Measurements from ENCODE around the gene ZFHX2. TPM values are rescaled to one million over a fixed set of nuclear protein-coding genes. Genes with fewer than 3 reads are reported as not detected.

Gene ZFHX2
- total RNA-seq, 4 donors from 2014 or later: under 0.01 to 0.42 (median 0.20) TPM

DNA sequence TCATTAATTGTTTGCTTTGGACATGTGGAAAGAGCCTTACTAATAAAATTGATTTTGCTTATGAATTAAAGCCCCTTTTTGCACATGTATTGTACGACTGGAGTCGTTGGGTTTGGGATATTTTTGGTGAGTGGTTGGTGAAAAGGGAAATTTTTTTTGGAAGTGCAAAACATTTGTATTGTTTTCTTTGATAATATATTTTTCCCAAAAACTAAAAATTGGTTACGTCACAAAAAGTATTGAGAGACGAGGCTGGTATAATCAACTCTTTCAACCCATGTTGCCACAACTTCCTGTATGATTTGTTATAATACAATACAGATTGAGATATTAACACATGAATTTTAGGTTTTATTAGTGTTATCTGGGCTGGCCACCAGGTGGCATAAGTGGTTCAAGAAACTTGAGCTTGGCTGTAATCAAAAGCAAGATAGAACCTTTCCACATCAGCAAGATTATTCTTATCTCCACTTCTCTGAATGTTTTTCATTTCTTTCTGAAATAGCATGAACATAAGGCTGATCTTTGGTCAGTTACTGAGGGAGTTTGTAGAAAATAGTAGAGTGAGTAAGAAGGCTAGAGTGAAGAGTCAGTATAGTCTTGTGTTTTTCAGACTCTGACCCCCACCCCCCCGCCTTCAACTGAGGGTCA lies 73.3 kb downstream of the ZFHX2 start:
- DNase-seq: no peak
- Histone ChIP-seq H3K27me3 (no peaks in the 10 kb centered on the region), H3K4me1 (no peaks in the 10 kb centered on the region), H3K27ac (no peak overlapping the region), H3K9me3 (no peaks in the 10 kb centered on the region), H3K36me3 (peaks cover 15 to 95% (median 45%) of the 10 kb centered on the region in 3 donors), H3K4me3 (no peak overlapping the region)
- intact Hi-C loops (cut with DNase I): no loop called here
- no peak for TF ChIP-seq POLR2A (IDR thresholded peaks at IDR 0.05)
- TF ChIP-seq, protein P1, sequence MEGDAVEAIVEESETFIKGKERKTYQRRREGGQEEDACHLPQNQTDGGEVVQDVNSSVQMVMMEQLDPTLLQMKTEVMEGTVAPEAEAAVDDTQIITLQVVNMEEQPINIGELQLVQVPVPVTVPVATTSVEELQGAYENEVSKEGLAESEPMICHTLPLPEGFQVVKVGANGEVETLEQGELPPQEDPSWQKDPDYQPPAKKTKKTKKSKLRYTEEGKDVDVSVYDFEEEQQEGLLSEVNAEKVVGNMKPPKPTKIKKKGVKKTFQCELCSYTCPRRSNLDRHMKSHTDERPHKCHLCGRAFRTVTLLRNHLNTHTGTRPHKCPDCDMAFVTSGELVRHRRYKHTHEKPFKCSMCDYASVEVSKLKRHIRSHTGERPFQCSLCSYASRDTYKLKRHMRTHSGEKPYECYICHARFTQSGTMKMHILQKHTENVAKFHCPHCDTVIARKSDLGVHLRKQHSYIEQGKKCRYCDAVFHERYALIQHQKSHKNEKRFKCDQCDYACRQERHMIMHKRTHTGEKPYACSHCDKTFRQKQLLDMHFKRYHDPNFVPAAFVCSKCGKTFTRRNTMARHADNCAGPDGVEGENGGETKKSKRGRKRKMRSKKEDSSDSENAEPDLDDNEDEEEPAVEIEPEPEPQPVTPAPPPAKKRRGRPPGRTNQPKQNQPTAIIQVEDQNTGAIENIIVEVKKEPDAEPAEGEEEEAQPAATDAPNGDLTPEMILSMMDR (IDR thresholded peaks at IDR 0.05): peak; percentile 22 to 82 (median 69)
- 29 to 35% methylated on average over 5 of the region's 5 CpGs for WGBS, 2 donors

DNA sequence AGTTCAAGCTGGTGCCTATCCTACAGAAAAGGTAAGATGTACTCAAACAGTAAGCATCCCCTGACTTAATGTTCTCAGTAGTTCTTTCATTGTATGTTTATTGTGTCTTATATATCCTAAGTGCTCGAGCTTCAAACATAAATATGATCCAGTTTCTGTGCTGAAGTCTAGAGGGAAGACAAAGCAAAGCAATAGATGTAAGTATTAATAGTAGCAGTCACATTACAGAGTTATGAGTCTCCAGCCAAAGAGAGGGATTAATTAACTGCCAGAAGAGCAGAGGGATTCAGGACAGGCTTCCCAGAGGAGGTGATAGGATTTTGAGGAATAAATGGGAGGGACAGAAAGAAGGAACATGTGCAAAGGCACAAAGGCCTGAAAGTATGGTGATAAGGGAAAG lies 80.6 kb downstream of the ZFHX2 start:
- H3K9me3 ChIP-seq: no peaks in the 10 kb centered on the region
- peaks cover 0 to 14% (median 7%) of the 10 kb centered on the region in 3 donors for H3K4me1 ChIP-seq
- H3K4me3 ChIP-seq: no peak overlapping the region
- TF ChIP-seq, protein P1 (IDR thresholded peaks at IDR 0.05): no peak
- TF ChIP-seq POLR2A (IDR thresholded peaks at IDR 0.05): no peak
- DNase-seq: no peak
- no peak overlapping the region for H3K27ac ChIP-seq
- peaks cover 26 to 54% (median 37%) of the 10 kb centered on the region in 3 donors for H3K36me3 ChIP-seq
- WGBS, 2 donors: 69 to 80% methylated on average over 1 of the region's 1 CpG
- intact Hi-C loops (cut with DNase I): no loop called here
- H3K27me3 ChIP-seq: no peaks in the 10 kb centered on the region

Other genes with a start within 250 kb of the ZFHX2 start
- gene PPP1R3E, start 248.9 kb downstream of the ZFHX2 start, total RNA-seq: 1 to 10 TPM; 1.7 to 7.1 (median 3.4) TPM
- 10 to 100 TPM; 36.7 to 57.8 (median 47.4) TPM for gene BCL2L2, start 244.9 kb downstream of the ZFHX2 start, total RNA-seq
- 10 to 100 TPM; 28.2 to 63.8 (median 51.3) TPM for gene PABPN1, start 230.3 kb downstream of the ZFHX2 start, total RNA-seq
- gene SLC22A17, start 198.9 kb downstream of the ZFHX2 start, total RNA-seq: 1 to 10 TPM in 3 of 4 donors, under 1 TPM in 1; 0.88 to 9.2 (median 3.3) TPM
- 10 to 100 TPM; 17.8 to 34.4 (median 20.9) TPM for gene EFS, start 186.6 kb downstream of the ZFHX2 start, total RNA-seq
- gene IL25, start 179.0 kb downstream of the ZFHX2 start, total RNA-seq: not detected
- not detected for gene CMTM5, start 174.7 kb downstream of the ZFHX2 start, total RNA-seq
- gene MYH6, start 143.5 kb downstream of the ZFHX2 start, total RNA-seq: not detected
- gene MYH7, start 116.1 kb downstream of the ZFHX2 start, total RNA-seq: not detected
- 10 to 100 TPM in 3 of 4 donors, 1 to 10 TPM in 1; 9.5 to 43.3 (median 35.3) TPM for gene NGDN, start 82.1 kb downstream of the ZFHX2 start, total RNA-seq
- gene THTPA, start 4.5 kb upstream of the ZFHX2 start, total RNA-seq: 10 to 100 TPM in 3 of 4 donors, 1 to 10 TPM in 1; 8.1 to 15.1 (median 13.8) TPM
- 100 to 1,000 TPM in 1 of 4 donors, 10 to 100 TPM in 3; 58.0 to 116 (median 68.6) TPM for gene AP1G2, start 16.0 kb upstream of the ZFHX2 start, total RNA-seq
- 1 to 10 TPM in 1 of 4 donors, under 1 TPM in 1, not detected in 2; 0.21 to 2.7 TPM for gene JPH4, start 27.0 kb upstream of the ZFHX2 start, total RNA-seq
- under 1 TPM in 2 of 4 donors, not detected in 2; 0.19 to 0.31 TPM for gene DHRS2, start 84.6 kb upstream of the ZFHX2 start, total RNA-seq